Progenitor cell of endocrine pancreas (in vitro differentiated cells): ENCODE results near the gene KRT39. TPM values are rescaled to one million over a fixed set of nuclear protein-coding genes. Genes with fewer than 3 reads are reported as not detected.

Source experiments
- DNase-seq: peaks from one replicate; pipeline ENCODE4 v3.0.0; 2021; ENCODE audit warnings: low spot score; ENCODE audit not compliant: unreplicated experiment
- H3K27ac Mint-ChIP-seq: 2 replicates; pipeline ENCODE4 v1.8.0; 2021; ENCODE audit warnings: mild to moderate bottlenecking, moderate library complexity, mixed read lengths
- H3K27me3 Mint-ChIP-seq: 2 replicates; pipeline ENCODE4 v1.8.0; 2021; ENCODE audit warnings: mixed read lengths
- H3K36me3 Mint-ChIP-seq: 2 replicates; pipeline ENCODE4 v1.8.0; 2022; ENCODE audit warnings: mixed read lengths; ENCODE audit not compliant: insufficient read depth
- H3K4me1 Mint-ChIP-seq: 2 replicates; pipeline ENCODE4 v1.8.0; 2021; ENCODE audit warnings: low read depth, mixed read lengths
- H3K4me3 Mint-ChIP-seq: 2 replicates; pipeline ENCODE4 v1.8.0; 2021; ENCODE audit warnings: low read depth, mild to moderate bottlenecking, moderate library complexity, mixed read lengths
- H3K9me3 Mint-ChIP-seq: 2 replicates; pipeline ENCODE4 v1.8.0; 2021; ENCODE audit warnings: low read depth, mixed read lengths
- CTCF ChIP-seq: fragments of 200-600 bp; sonication (generic); IDR thresholded peaks from one replicate; pipeline ENCODE4 v1.5.0; 2021; ENCODE audit warnings: antibody characterized with exemption, mild to moderate bottlenecking; ENCODE audit not compliant: unreplicated experiment
- total RNA-seq: library from RNA; stranded (reverse); gene quantifications from 2 replicates; pipeline ENCODE4 v1.2.1, GENCODE V29; 2021

The KRT39 gene
- total RNA-seq, 1 donor from 2014 or later: not detected

GRCh38 chr17:40938981-40939380, 27.8 kb downstream of the KRT39 start:
- DNase-seq: no peak
- peaks cover 24% of the 10 kb centered on the region for H3K4me1 Mint-ChIP-seq
- H3K4me3 Mint-ChIP-seq: no peak overlapping the region
- H3K36me3 Mint-ChIP-seq: no peaks in the 10 kb centered on the region
- H3K27ac Mint-ChIP-seq: no peak overlapping the region
- TF ChIP-seq CTCF: no peak
- H3K9me3 Mint-ChIP-seq: no peaks in the 10 kb centered on the region
- no peaks in the 10 kb centered on the region for H3K27me3 Mint-ChIP-seq

GRCh38 chr17:40937384-40937819, 29.3 kb downstream of the KRT39 start, which contains the start of gene KRT23:
KRT23 (minus strand) TSS chr17:40937646; CDS start chr17:40936603, 1,043 bp downstream.
- no peak for TF ChIP-seq CTCF
- DNase-seq: no peak
- Mint-ChIP-seq H3K36me3 (no peaks in the 10 kb centered on the region), H3K27me3 (no peaks in the 10 kb centered on the region), H3K27ac (peak within 1 kb of the TSS; percentile 54), H3K9me3 (no peaks in the 10 kb centered on the region), H3K4me3 (peak within 1 kb of the TSS; percentile 23), H3K4me1 (peaks cover 24% of the 10 kb centered on the region)

GRCh38 chr17:40936976-40937375, 29.8 kb downstream of the KRT39 start:
- Mint-ChIP-seq H3K4me3 (no peak overlapping the region), H3K4me1 (peaks cover 24% of the 10 kb centered on the region), H3K27ac (peak overlapping the region; percentile 54), H3K27me3 (no peaks in the 10 kb centered on the region), H3K36me3 (no peaks in the 10 kb centered on the region), H3K9me3 (no peaks in the 10 kb centered on the region)
- TF ChIP-seq CTCF: no peak
- DNase-seq: no peak

GRCh38 chr17:40936437-40936971, 30.2 kb downstream of the KRT39 start:
- TF ChIP-seq CTCF: no peak
- Mint-ChIP-seq H3K4me3 (no peak overlapping the region), H3K4me1 (peaks cover 24% of the 10 kb centered on the region), H3K27ac (peak overlapping the region; percentile 54), H3K9me3 (no peaks in the 10 kb centered on the region), H3K27me3 (no peaks in the 10 kb centered on the region), H3K36me3 (no peaks in the 10 kb centered on the region)
- no peak for DNase-seq

GRCh38 chr17:40935624-40936023, 31.1 kb downstream of the KRT39 start:
- no peak for DNase-seq
- no peaks in the 10 kb centered on the region for H3K9me3 Mint-ChIP-seq
- no peak overlapping the region for H3K27ac Mint-ChIP-seq
- H3K36me3 Mint-ChIP-seq: no peaks in the 10 kb centered on the region
- TF ChIP-seq CTCF: no peak
- H3K4me1 Mint-ChIP-seq: peaks cover 24% of the 10 kb centered on the region
- H3K27me3 Mint-ChIP-seq: no peaks in the 10 kb centered on the region
- H3K4me3 Mint-ChIP-seq: peak overlapping the region; percentile 35
